Measurements from ENCODE around the gene OXCT2. TPM values are rescaled to one million over a fixed set of nuclear protein-coding genes. Genes with fewer than 3 reads are reported as not detected.

The OXCT2 gene
- total RNA-seq, 2 experiments from 2014 or later: not detected

GRCh38 chr1:39762550-39763540 lies 8.3 kb downstream of the OXCT2 start:
- Mint-ChIP-seq H3K4me3 (no peak overlapping the region), H3K27me3 (no peaks in the 10 kb centered on the region), H3K4me1 (ENCODE audit: low read depth) (no peaks in the 10 kb centered on the region), H3K27ac (no peak overlapping the region), H3K36me3 (ENCODE audit: low read depth) (peaks cover 29% of the 10 kb centered on the region), H3K9me3 (no peaks in the 10 kb centered on the region)
- ATAC-seq (ENCODE audit: poor library complexity) (no peak), DNase-seq (no peak)
- Histone ChIP-seq H3K27ac (ENCODE audit: low read depth in 1 of 2, low read length in 2 of 2) (no peak overlapping the region), H3K9me3 (ENCODE audit: control insufficient read depth in 1 of 2, insufficient read depth in 1 of 2, low read length in 2 of 2) (no peaks in the 10 kb centered on the region), H3K4me1 (ENCODE audit: insufficient read depth, low read length) (no peaks in the 10 kb centered on the region), H3K36me3 (ENCODE audit: insufficient read depth, low read length) (peaks cover 14% of the 10 kb centered on the region), H3K27me3 (ENCODE audit: control insufficient read depth in 1 of 2, insufficient read depth in 2 of 2, low read length in 2 of 2) (no peaks in the 10 kb centered on the region), H3K4me3 (ENCODE audit: low read length) (no peak overlapping the region)
- POLR2A ChIA-PET: no interaction called here
- CTCF ChIA-PET: no interaction called here
- intact Hi-C loops (cut with DNase I, micrococcal nuclease): no loop called here
- no peak for TF ChIP-seq CTCF (IDR thresholded peaks at IDR 0.05)

- H3K4me1 Mint-ChIP-seq (ENCODE audit: low read depth): no peaks in the 10 kb centered on the region
- H3K36me3 ChIP-seq (ENCODE audit: insufficient read depth, low read length): peaks cover 24% of the 10 kb centered on the region
- no peak overlapping the region for H3K4me3 ChIP-seq (ENCODE audit: low read length)
- H3K36me3 Mint-ChIP-seq (ENCODE audit: low read depth): peaks cover 40% of the 10 kb centered on the region
- H3K4me1 ChIP-seq (ENCODE audit: insufficient read depth, low read length): no peaks in the 10 kb centered on the region
- TF ChIP-seq CTCF (IDR thresholded peaks at IDR 0.05): no peak
- POLR2A ChIA-PET: no interaction called here
- intact Hi-C loops (cut with DNase I, micrococcal nuclease): no loop called here
- no peak overlapping the region for H3K4me3 Mint-ChIP-seq
- H3K27me3 ChIP-seq (ENCODE audit: control insufficient read depth in 1 of 2, insufficient read depth in 2 of 2, low read length in 2 of 2): no peaks in the 10 kb centered on the region
- ATAC-seq (ENCODE audit: poor library complexity): no peak
- no peaks in the 10 kb centered on the region for H3K9me3 ChIP-seq (ENCODE audit: control insufficient read depth in 1 of 2, insufficient read depth in 1 of 2, low read length in 2 of 2)
- no peak for DNase-seq
- H3K27me3 Mint-ChIP-seq: no peaks in the 10 kb centered on the region
- no peak overlapping the region for H3K27ac Mint-ChIP-seq
- H3K9me3 Mint-ChIP-seq: no peaks in the 10 kb centered on the region
- no peak overlapping the region for H3K27ac ChIP-seq (ENCODE audit: low read depth in 1 of 2, low read length in 2 of 2)
- CTCF ChIA-PET: no interaction called here
Observed at GRCh38 chr1:39761557-39762260, 9.4 kb downstream of the OXCT2 start.

DNA sequence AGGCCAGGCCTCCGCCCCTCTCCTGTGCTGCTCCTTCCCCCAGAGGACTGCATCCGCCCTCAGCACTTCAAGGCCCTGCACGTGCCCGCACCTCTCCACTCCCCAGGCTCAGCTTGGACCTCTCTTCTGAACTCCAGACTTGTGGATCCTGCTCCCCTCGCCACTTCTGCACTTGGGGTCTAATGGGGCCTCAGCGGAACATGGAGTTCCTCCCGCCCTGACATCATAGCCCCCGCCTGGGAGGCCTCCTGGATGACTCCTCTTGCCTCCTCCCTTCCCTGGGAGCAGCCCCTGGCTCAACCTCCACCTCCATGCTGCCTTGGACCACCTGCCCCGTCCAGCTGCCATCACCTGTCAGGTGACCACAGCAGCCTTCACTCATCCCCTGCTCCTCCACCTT lies 10.1 kb downstream of the OXCT2 start:
- ChIA-PET POLR2A (no interaction called here), CTCF (no interaction called here)
- Histone ChIP-seq H3K4me1 (ENCODE audit: insufficient read depth, low read length) (no peaks in the 10 kb centered on the region), H3K27ac (ENCODE audit: low read depth in 1 of 2, low read length in 2 of 2) (no peak overlapping the region), H3K4me3 (ENCODE audit: low read length) (no peak overlapping the region), H3K27me3 (ENCODE audit: control insufficient read depth in 1 of 2, insufficient read depth in 2 of 2, low read length in 2 of 2) (no peaks in the 10 kb centered on the region), H3K36me3 (ENCODE audit: insufficient read depth, low read length) (peaks cover 31% of the 10 kb centered on the region), H3K9me3 (ENCODE audit: control insufficient read depth in 1 of 2, insufficient read depth in 1 of 2, low read length in 2 of 2) (no peaks in the 10 kb centered on the region)
- no peaks in the 10 kb centered on the region for H3K4me1 Mint-ChIP-seq (ENCODE audit: low read depth)
- peaks cover 47% of the 10 kb centered on the region for H3K36me3 Mint-ChIP-seq (ENCODE audit: low read depth)
- TF ChIP-seq CTCF (IDR thresholded peaks at IDR 0.05): no peak
- H3K9me3 Mint-ChIP-seq: no peaks in the 10 kb centered on the region
- ATAC-seq (ENCODE audit: poor library complexity) (no peak), DNase-seq (no peak)
- intact Hi-C loops (cut with DNase I, micrococcal nuclease): no loop called here
- H3K27me3 Mint-ChIP-seq: no peaks in the 10 kb centered on the region
- no peak overlapping the region for H3K27ac Mint-ChIP-seq
- H3K4me3 Mint-ChIP-seq: no peak overlapping the region

Data from CD4-positive, alpha-beta T cell (primary cell).